HG02973 (cell line): ENCODE results near the gene DDO.

Source experiments
- ATAC-seq: cut with Tn5 transposase; IDR thresholded peaks from one replicate; pipeline ENCODE4 v1.9.1; 2021; ENCODE audit warnings: moderate library complexity; ENCODE audit not compliant: unreplicated experiment

DDO gene

DNA sequence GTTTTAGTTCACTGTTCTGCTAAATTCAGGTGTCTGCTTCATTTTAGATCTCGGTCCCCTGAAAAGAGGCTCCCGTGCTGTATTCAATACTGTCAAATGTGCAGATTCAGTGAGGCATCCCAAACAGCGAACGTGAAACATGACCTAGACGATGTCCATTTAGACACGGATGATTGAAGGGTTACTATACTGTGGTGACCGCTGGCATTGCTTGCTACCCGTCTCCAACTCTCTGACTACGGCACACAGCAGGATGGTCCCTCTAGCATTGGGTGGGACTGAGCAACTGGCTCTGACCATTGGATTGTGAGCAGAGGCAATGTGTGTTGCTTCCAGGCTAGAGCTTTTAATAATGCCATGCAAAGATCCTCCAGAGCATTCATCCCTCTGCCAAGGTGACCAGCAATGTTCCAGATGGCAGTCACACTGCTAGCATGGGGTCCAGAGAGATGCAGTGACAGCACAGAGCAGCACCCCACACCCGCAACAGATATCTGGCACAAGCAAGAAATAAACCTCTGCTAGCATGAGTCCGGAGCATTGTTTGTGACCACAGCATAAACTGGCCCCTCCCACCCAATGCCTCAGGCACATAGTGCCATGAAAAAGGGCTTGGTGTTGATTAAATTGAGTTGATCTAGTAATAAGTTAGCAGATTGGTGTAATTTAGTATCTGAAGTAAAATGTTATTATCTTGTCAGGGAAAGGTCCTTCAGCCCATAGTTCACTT, 66.2 kb downstream of the DDO start:
- ATAC-seq, result no peak

DNA sequence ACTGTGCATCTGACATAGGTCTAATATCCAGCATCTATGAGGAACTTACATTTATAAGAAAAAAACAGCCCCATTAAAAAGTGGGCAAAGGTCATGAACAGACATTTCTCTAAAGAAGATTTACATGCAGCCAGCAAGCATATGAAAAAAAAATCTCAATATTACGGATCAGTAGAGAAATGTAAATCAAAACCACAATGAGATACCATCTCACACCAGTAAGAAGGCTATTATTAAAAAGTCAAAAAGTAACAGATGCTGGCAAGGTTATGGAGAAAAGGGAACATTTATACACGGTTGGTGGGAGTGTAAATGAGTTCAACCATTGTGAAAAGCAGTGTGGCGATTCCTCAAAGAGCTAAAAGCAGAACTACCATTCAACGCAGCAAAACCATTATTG, 70.3 kb downstream of the DDO start:
- no peak for ATAC-seq

DNA sequence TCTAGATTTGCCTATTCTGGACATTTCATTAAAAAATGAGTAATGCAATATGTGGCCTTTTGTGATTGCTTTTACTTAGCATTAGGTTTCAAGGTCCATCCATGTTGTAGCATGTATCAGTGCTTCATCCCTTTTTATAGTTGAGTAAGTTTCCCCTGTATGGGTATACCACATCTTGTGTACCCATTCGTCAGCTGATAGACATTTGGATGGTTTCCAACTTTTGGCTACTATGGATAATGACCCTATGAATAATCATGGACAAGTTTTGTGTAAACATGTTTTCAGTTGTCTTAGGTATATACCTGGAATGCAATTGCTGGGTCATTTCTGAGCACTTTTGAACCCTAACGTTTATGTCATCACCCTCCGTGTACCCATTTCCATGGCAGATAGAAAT, 72.6 kb downstream of the DDO start:
- no peak for ATAC-seq
